Tibial nerve (tissue), 4 donors: ENCODE data around the gene CTNND2.

ENCODE experiments used
- EP300 ChIP-seq, 2 donors: sonication (generic); formaldehyde crosslinking; IDR thresholded peaks; one replicate each; pipeline ENCODE4 v1.6.1; 2017; ENCODE audit warnings: antibody characterized with exemption in 2 of 2, mild to moderate bottlenecking in 1 of 2
- POLR2A ChIP-seq, 2 donors: fragments of 450-650 bp; IDR thresholded peaks; one replicate each; pipeline ENCODE4 v1.6.1; 2017; ENCODE audit warnings: antibody characterized with exemption in 2 of 2, mild to moderate bottlenecking in 2 of 2, moderate library complexity in 2 of 2
- TF ChIP-seq, protein P1 (sequence below), 5 experiments: fragments of 200-600 bp in 3 of 5; fragments of 450-650 bp in 2 of 5; sonication (generic) in 3 of 5; IDR thresholded peaks; one replicate each; pipeline ENCODE4 v1.5.1; 2016 to 2019; ENCODE audit warnings: antibody characterized with exemption in 5 of 5, mild to moderate bottlenecking in 3 of 5, moderate library complexity in 2 of 5

DNA sequence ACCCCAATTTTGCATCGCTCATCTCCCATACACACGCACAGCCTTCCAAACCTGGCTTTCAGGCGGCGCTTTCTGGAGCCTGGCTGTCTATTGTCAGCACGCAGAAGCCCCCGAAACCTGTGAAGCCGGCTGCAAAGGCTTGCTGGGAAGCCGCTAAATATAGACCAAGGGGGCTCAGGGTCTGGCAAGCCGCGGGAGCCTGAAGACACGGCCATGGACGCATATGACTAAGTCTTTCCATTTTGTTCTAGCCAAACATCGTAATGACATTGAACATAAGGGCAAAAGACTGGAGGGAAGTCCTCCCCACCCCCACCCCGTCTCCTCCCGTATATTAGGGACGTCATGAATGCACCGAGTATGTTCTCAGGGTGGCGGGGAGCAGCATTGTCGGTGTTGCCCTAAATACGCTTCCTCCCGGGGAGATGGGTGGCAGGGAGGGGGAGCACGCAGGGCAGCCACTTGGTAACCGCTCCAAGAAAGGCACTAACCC, 1.1 kb downstream of the CTNND2 start:
- TF ChIP-seq, protein P1, sequence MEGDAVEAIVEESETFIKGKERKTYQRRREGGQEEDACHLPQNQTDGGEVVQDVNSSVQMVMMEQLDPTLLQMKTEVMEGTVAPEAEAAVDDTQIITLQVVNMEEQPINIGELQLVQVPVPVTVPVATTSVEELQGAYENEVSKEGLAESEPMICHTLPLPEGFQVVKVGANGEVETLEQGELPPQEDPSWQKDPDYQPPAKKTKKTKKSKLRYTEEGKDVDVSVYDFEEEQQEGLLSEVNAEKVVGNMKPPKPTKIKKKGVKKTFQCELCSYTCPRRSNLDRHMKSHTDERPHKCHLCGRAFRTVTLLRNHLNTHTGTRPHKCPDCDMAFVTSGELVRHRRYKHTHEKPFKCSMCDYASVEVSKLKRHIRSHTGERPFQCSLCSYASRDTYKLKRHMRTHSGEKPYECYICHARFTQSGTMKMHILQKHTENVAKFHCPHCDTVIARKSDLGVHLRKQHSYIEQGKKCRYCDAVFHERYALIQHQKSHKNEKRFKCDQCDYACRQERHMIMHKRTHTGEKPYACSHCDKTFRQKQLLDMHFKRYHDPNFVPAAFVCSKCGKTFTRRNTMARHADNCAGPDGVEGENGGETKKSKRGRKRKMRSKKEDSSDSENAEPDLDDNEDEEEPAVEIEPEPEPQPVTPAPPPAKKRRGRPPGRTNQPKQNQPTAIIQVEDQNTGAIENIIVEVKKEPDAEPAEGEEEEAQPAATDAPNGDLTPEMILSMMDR (IDR thresholded peaks at IDR 0.05), result no peak
- no peak for TF ChIP-seq POLR2A (IDR thresholded peaks at IDR 0.05)
- TF ChIP-seq EP300 (IDR thresholded peaks at IDR 0.05), result no peak
